Neuronal stem cell (in vitro differentiated cells): ENCODE results near the gene ERFL.

Experiments
- DNase-seq: peaks from one replicate; pipeline ENCODE4 v3.0.0-alpha.2; 2013; ENCODE audit warnings: low spot score
- H2AFZ ChIP-seq: one replicate; pipeline ENCODE4 v1.6.1; 2013; ENCODE audit warnings: mild to moderate bottlenecking, low read length, inconsistent platforms
- H2AK5ac ChIP-seq: 2 replicates; pipeline ENCODE4 v1.6.1; 2013; ENCODE audit warnings: low read depth, mild to moderate bottlenecking, inconsistent platforms, low read length, moderate library complexity, mixed read lengths
- H2BK120ac ChIP-seq: 2 replicates; pipeline ENCODE4 v1.6.1; 2013; ENCODE audit warnings: low read depth, mild to moderate bottlenecking, inconsistent platforms, low read length, moderate library complexity, mixed read lengths
- H2BK12ac ChIP-seq: one replicate; pipeline ENCODE4 v1.6.1; 2013; ENCODE audit warnings: low read length, inconsistent platforms
- H2BK15ac ChIP-seq: 2 replicates; pipeline ENCODE4 v1.6.1; 2013; ENCODE audit warnings: mild to moderate bottlenecking, low read length, inconsistent platforms, mixed read lengths
- H2BK5ac ChIP-seq: one replicate; pipeline ENCODE4 v1.6.1; 2013; ENCODE audit warnings: inconsistent platforms, mild to moderate bottlenecking, low read length, moderate library complexity
- H3K14ac ChIP-seq: one replicate; pipeline ENCODE4 v1.6.1; 2013; ENCODE audit warnings: low read length, inconsistent platforms
- H3K18ac ChIP-seq: 2 replicates; pipeline ENCODE4 v1.6.1; 2013; ENCODE audit warnings: low read length, inconsistent platforms
- H3K23ac ChIP-seq: 2 replicates; pipeline ENCODE4 v1.6.1; 2013; ENCODE audit warnings: low read depth, mild to moderate bottlenecking, mixed read lengths, low read length, inconsistent platforms; ENCODE audit not compliant: poor library complexity
- H3K27ac ChIP-seq: replicated peaks from 3 replicates; pipeline ENCODE4 v1.5.1; 2013; ENCODE audit warnings: low read length, inconsistent platforms
- H3K27me3 ChIP-seq, 3 experiments: 2 replicates each; pipeline ENCODE4 v1.6.1; 2013; ENCODE audit warnings: low read length in 3 of 3, mild to moderate bottlenecking in 2 of 3, inconsistent platforms in 1 of 3, low read depth in 1 of 3, mixed read lengths in 1 of 3, moderate library complexity in 1 of 3; ENCODE audit not compliant: control insufficient read depth in 3 of 3, insufficient read depth in 3 of 3
- H3K36me3 ChIP-seq, 2 donors: replicated peaks in 1 of 2; 2 replicates each; pipeline ENCODE4 v1.6.1; 2013; ENCODE audit warnings: low read length in 2 of 2; ENCODE audit not compliant: control insufficient read depth in 2 of 2, insufficient read depth in 2 of 2
- H3K4ac ChIP-seq: 2 replicates; pipeline ENCODE4 v1.6.1; 2013; ENCODE audit warnings: inconsistent platforms, mild to moderate bottlenecking, low read length, moderate library complexity
- H3K4me1 ChIP-seq, 2 donors: 1 replicate in 1 of 2; 2 replicates in 1 of 2; pipeline ENCODE4 v1.6.1; 2013; ENCODE audit warnings: low read length in 2 of 2, low read depth in 1 of 2; ENCODE audit not compliant: control insufficient read depth in 2 of 2, insufficient read depth in 1 of 2
- H3K4me2 ChIP-seq: one replicate; pipeline ENCODE4 v1.6.1; 2013; ENCODE audit warnings: mild to moderate bottlenecking, low read length, inconsistent platforms; ENCODE audit not compliant: insufficient read depth, poor library complexity, severe bottlenecking
- H3K4me3 ChIP-seq, 2 donors: 2 replicates each; pipeline ENCODE4 v1.5.1; 2013; ENCODE audit warnings: low read length in 2 of 2, mild to moderate bottlenecking in 2 of 2, inconsistent platforms in 1 of 2, moderate library complexity in 1 of 2
- H3K79me1 ChIP-seq: one replicate; pipeline ENCODE4 v1.6.1; 2013; ENCODE audit warnings: low read depth, mild to moderate bottlenecking, inconsistent platforms, low read length, moderate library complexity
- H3K9ac ChIP-seq: one replicate; pipeline ENCODE4 v1.6.1; 2013; ENCODE audit warnings: mild to moderate bottlenecking, low read depth, low read length, inconsistent platforms; ENCODE audit not compliant: poor library complexity
- H3K9me3 ChIP-seq, 2 donors: replicated peaks in 1 of 2; 2 replicates each; pipeline versions ENCODE3 to v1.6.1; 2013; ENCODE audit warnings: low read length in 2 of 2, mild to moderate bottlenecking in 2 of 2, inconsistent platforms in 1 of 2, low read depth in 1 of 2, mixed read lengths in 1 of 2, moderate library complexity in 1 of 2; ENCODE audit not compliant: control insufficient read depth in 2 of 2, insufficient read depth in 1 of 2
- H4K8ac ChIP-seq: one replicate; pipeline ENCODE4 v1.6.1; 2013; ENCODE audit warnings: low read depth, mild to moderate bottlenecking, inconsistent platforms, low read length, moderate library complexity
- H4K91ac ChIP-seq: one replicate; pipeline ENCODE4 v1.6.1; 2013; ENCODE audit warnings: low read length, low read depth, mild to moderate bottlenecking, inconsistent platforms; ENCODE audit not compliant: poor library complexity
- WGBS, 2 donors: extraction: QIAGEN DNeasy Blood & Tissue Kit; methylation state at CpG; one replicate each; pipeline ENCODE4 v1.1.7; 2013; ENCODE audit warnings: missing lambda C conversion rate in 2 of 2, mixed read lengths in 1 of 2; ENCODE audit not compliant: insufficient read length in 2 of 2, insufficient replicate concordance in 1 of 2; ENCODE audit errors: extremely low coverage in 2 of 2; 5-methylcytosine and 5-hydroxymethylcytosine counted together

The ERFL gene

GRCh38 chr19:41906916-41907680, 21.2 kb downstream of the ERFL start:
- no CpG with 5 or more reads among the region's 21 CpGs for WGBS, 2 donors
- Histone ChIP-seq H2BK5ac (no peak overlapping the region), H3K79me1 (peaks cover 2% of the 10 kb centered on the region), H3K4ac (no peak overlapping the region), H2AFZ (no peak overlapping the region), H3K36me3 (peaks cover 22 to 38% of the 10 kb centered on the region in 2 donors), H3K4me1 (peaks cover 0 to under 1% of the 10 kb centered on the region in 2 donors), H3K9ac (no peak overlapping the region), H3K4me2 (no peak overlapping the region), H2AK5ac (no peak overlapping the region), H3K9me3 (peaks cover 0 to 2% of the 10 kb centered on the region in 2 donors), H4K8ac (no peak overlapping the region), H3K18ac (no peak overlapping the region), H3K27me3 (peaks cover 6 to 24% (median 18%) of the 10 kb centered on the region in 3 experiments), H3K4me3 (no peak overlapping the region), H2BK120ac (no peak overlapping the region), H3K14ac (no peak overlapping the region), H2BK15ac (no peak overlapping the region), H4K91ac (no peak overlapping the region), H3K23ac (peak overlapping the region; percentile 73), H2BK12ac (no peak overlapping the region), H3K27ac (no peak overlapping the region)
- DNase-seq: no peak

GRCh38 chr19:41906271-41906670, 22.0 kb downstream of the ERFL start:
- H3K27me3 ChIP-seq: peaks cover 3 to 16% (median 10%) of the 10 kb centered on the region in 3 experiments
- no peaks in the 10 kb centered on the region for H3K4me1 ChIP-seq
- no peak overlapping the region for H2BK15ac ChIP-seq
- no peak overlapping the region for H3K27ac ChIP-seq
- H3K23ac ChIP-seq: peak overlapping the region; percentile 73
- peaks cover 0 to 2% of the 10 kb centered on the region in 2 donors for H3K9me3 ChIP-seq
- WGBS, 2 donors: no CpG with 5 or more reads among the region's 9 CpGs
- H2AFZ ChIP-seq: no peak overlapping the region
- H2AK5ac ChIP-seq: no peak overlapping the region
- H3K4ac ChIP-seq: no peak overlapping the region
- H3K36me3 ChIP-seq: peaks cover 27 to 46% of the 10 kb centered on the region in 2 donors
- H4K8ac ChIP-seq: no peak overlapping the region
- no peak overlapping the region for H3K14ac ChIP-seq
- no peak overlapping the region for H2BK120ac ChIP-seq
- DNase-seq: no peak
- H3K79me1 ChIP-seq: peaks cover 2% of the 10 kb centered on the region
- H2BK12ac ChIP-seq: no peak overlapping the region
- H3K9ac ChIP-seq: no peak overlapping the region
- no peak overlapping the region for H4K91ac ChIP-seq
- peak overlapping the region; percentile 75 for H2BK5ac ChIP-seq
- H3K4me2 ChIP-seq: no peak overlapping the region
- no peak overlapping the region for H3K18ac ChIP-seq
- H3K4me3 ChIP-seq: no peak overlapping the region

- Histone ChIP-seq H2BK120ac (no peak overlapping the region), H3K36me3 (peaks cover 27 to 48% of the 10 kb centered on the region in 2 donors), H3K14ac (peak overlapping the region; percentile 56), H3K27me3 (peaks cover 0 to 8% (median 1%) of the 10 kb centered on the region in 3 experiments), H3K9ac (peak overlapping the region; percentile 70), H2BK5ac (peak overlapping the region; percentile 75), H2AFZ (no peak overlapping the region), H3K4me3 (no peak overlapping the region), H3K4ac (no peak overlapping the region), H3K4me2 (no peak overlapping the region), H2AK5ac (no peak overlapping the region), H3K18ac (no peak overlapping the region), H2BK12ac (no peak overlapping the region), H3K79me1 (peaks cover 2% of the 10 kb centered on the region), H4K8ac (peak overlapping the region; percentile 65), H3K4me1 (no peaks in the 10 kb centered on the region), H4K91ac (peak overlapping the region; percentile 85), H3K27ac (no peak overlapping the region), H3K23ac (peak overlapping the region; percentile 80), H3K9me3 (peaks cover 0 to 2% of the 10 kb centered on the region in 2 donors), H2BK15ac (no peak overlapping the region)
- no peak for DNase-seq
- no CpG with 5 or more reads among the region's 24 CpGs for WGBS, 2 donors
Measured at GRCh38 chr19:41905273-41906002, 22.8 kb downstream of the ERFL start.
